B cell (primary cell): ENCODE measurements around the gene RNF4. TPM values are rescaled to one million over a fixed set of nuclear protein-coding genes. Genes with fewer than 3 reads are reported as not detected.
A peak's percentile ranks its signal among the peaks of the same experiment; 100 is the strongest.

Experiments
- ATAC-seq: fragments of 200-7000 bp; cut with Tn5 transposase; one replicate; pipeline ENCODE4 v1.10.0; 2021; ENCODE audit warnings: low read depth, mild to moderate bottlenecking, moderate number of reproducible peaks, moderate library complexity
- CTCF ChIA-PET: fragments of 350-600 bp; sonication (Branson Sonifier 250); formaldehyde crosslinking; loops from one replicate; lab custom pipeline; 2021; ENCODE audit warnings: antibody characterized with exemption, inconsistent platforms; lab: Charles Lee
- POLR2A ChIA-PET: fragments of 350-600 bp; sonication (Branson Sonifier 250); formaldehyde crosslinking; loops from one replicate; lab custom pipeline; 2021; ENCODE audit warnings: antibody characterized with exemption; lab: Charles Lee
- DNase-seq: peaks from one replicate; pipeline ENCODE4 v3.0.0; 2013
- H2AFZ ChIP-seq: 2 replicates; pipeline ENCODE4 v1.6.1; 2012; ENCODE audit warnings: mild to moderate bottlenecking, low read depth, low read length; ENCODE audit not compliant: insufficient read depth, poor library complexity, severe bottlenecking
- H3K27ac ChIP-seq, 2 donors: 1 replicate in 1 of 2; 2 replicates in 1 of 2; pipeline ENCODE4 v1.5.1; 2012 to 2013; ENCODE audit warnings: low read length in 2 of 2, mild to moderate bottlenecking in 2 of 2, moderate library complexity in 1 of 2
- H3K27me3 ChIP-seq, 4 experiments: fragments of 200-600 bp in 1 of 4; sonication (generic) in 1 of 4; replicated peaks in 1 of 4; 1 replicate in 2 of 4; 2 replicates in 2 of 4; pipeline versions ENCODE4 v1.6.1 to v1.7.0; 2013 to 2016; ENCODE audit warnings: low read length in 3 of 4, mild to moderate bottlenecking in 2 of 4, mixed read lengths in 1 of 4, moderate library complexity in 1 of 4; ENCODE audit not compliant: insufficient read depth in 4 of 4, control insufficient read depth in 3 of 4; ENCODE audit errors: control extremely low read depth in 1 of 4
- H3K36me3 ChIP-seq, 2 experiments: replicated peaks in 1 of 2; 1 replicate in 1 of 2; 2 replicates in 1 of 2; pipeline versions ENCODE4 v1.6.1 to v1.7.1; 2013; ENCODE audit warnings: low read length in 1 of 2; ENCODE audit not compliant: insufficient read depth in 2 of 2, control insufficient read depth in 1 of 2; ENCODE audit errors: control extremely low read depth in 1 of 2, extremely low read depth in 1 of 2
- H3K4me1 ChIP-seq, 2 donors: fragments of 200-600 bp in 1 of 2; sonication (generic) in 1 of 2; 1 replicate in 1 of 2; 2 replicates in 1 of 2; pipeline versions ENCODE4 v1.5.1 to v1.6.1; 2013 to 2017; ENCODE audit warnings: low read length in 2 of 2; ENCODE audit not compliant: control insufficient read depth in 2 of 2, insufficient read depth in 2 of 2
- H3K4me2 ChIP-seq: replicated peaks from 2 replicates; pipeline ENCODE3; 2012; ENCODE audit warnings: mild to moderate bottlenecking, low read depth, low read length; ENCODE audit not compliant: poor library complexity, severe bottlenecking
- H3K4me3 ChIP-seq, 5 experiments: fragments of 200-600 bp in 1 of 5; sonication (generic) in 1 of 5; 1 replicate in 3 of 5; 2 replicates in 2 of 5; pipeline versions ENCODE4 v1.5.1 to v1.7.0; 2011 to 2016; ENCODE audit warnings: low read length in 4 of 5, mild to moderate bottlenecking in 4 of 5, low read depth in 2 of 5, control low read depth in 1 of 5, moderate library complexity in 1 of 5; ENCODE audit not compliant: insufficient read depth in 1 of 5; ENCODE audit errors: control extremely low read depth in 1 of 5, extremely low read depth in 1 of 5
- H3K79me2 ChIP-seq: fragments of 200-600 bp; sonication (generic); one replicate; pipeline ENCODE4 v1.6.0; 2016; ENCODE audit warnings: low read length; ENCODE audit not compliant: control insufficient read depth, insufficient read depth
- H3K9ac ChIP-seq: fragments of 200-600 bp; sonication (generic); 2 replicates; pipeline ENCODE4 v1.6.1; 2017; ENCODE audit warnings: mild to moderate bottlenecking, low read length, moderate library complexity
- H3K9me3 ChIP-seq, 3 donors: one replicate each; pipeline versions ENCODE4 v1.6.1 to v1.7.1; 2013; ENCODE audit warnings: low read length in 2 of 3; ENCODE audit not compliant: control insufficient read depth in 2 of 3, insufficient read depth in 1 of 3; ENCODE audit errors: control extremely low read depth in 1 of 3
- H4K20me1 ChIP-seq: 2 replicates; pipeline ENCODE4 v1.6.0; 2012; ENCODE audit warnings: mild to moderate bottlenecking, low read length; ENCODE audit not compliant: insufficient read depth, control insufficient read depth, poor library complexity, severe bottlenecking
- H3K27ac Mint-ChIP-seq: one replicate; pipeline ENCODE4 v1.8.0; 2021; ENCODE audit warnings: mixed read lengths
- H3K27me3 Mint-ChIP-seq: one replicate; pipeline ENCODE4 v1.8.0; 2021; ENCODE audit warnings: mixed read lengths
- H3K4me1 Mint-ChIP-seq: one replicate; pipeline ENCODE4 v1.8.0; 2021; ENCODE audit warnings: mixed read lengths
- H3K4me3 Mint-ChIP-seq: one replicate; pipeline ENCODE4 v1.8.0; 2021; ENCODE audit warnings: mixed read lengths
- H3K9me3 Mint-ChIP-seq: one replicate; pipeline ENCODE4 v1.8.0; 2022; ENCODE audit warnings: mixed read lengths; ENCODE audit not compliant: insufficient read depth
- EZH2 ChIP-seq: IDR thresholded peaks from 2 replicates; pipeline ENCODE4 v1.6.1; 2012; ENCODE audit warnings: borderline replicate concordance, low read depth, mild to moderate bottlenecking, moderate library complexity, low read length; ENCODE audit not compliant: insufficient read depth, poor library complexity, severe bottlenecking
- WGBS: methylation state at CpG from one replicate; pipeline ENCODE4 v1.1.5; 2013; ENCODE audit warnings: missing lambda C conversion rate; ENCODE audit not compliant: insufficient coverage; 5-methylcytosine and 5-hydroxymethylcytosine counted together
- intact Hi-C: fragments of 100-400 bp; cut with micrococcal nuclease; formaldehyde crosslinking; loops from one replicate; pipeline ENCODE4 v1.10.0; 2022
- polyA plus RNA-seq: library from polyadenylated mRNA; depleted of rRNA; stranded (reverse); fragments of >200 nt; gene quantifications from 2 replicates; pipeline ENCODE4 v1.2.3, GENCODE V29; 2012
- total RNA-seq, 2 donors: library from RNA; stranded (reverse); fragments of 120-200 nt in 1 of 2; gene quantifications; 1 replicate in 1 of 2; 2 replicates in 1 of 2; pipeline versions ENCODE4 v1.2.3 to v1.2.4, GENCODE V29; 2013 to 2022
- TF ChIP-seq, protein P1 (sequence below): fragments of 200-600 bp; IDR thresholded peaks from one replicate; pipeline ENCODE4 v1.8.0; 2022; ENCODE audit warnings: antibody characterized with exemption, mild to moderate bottlenecking

RNF4 gene
- total and polyA plus RNA-seq, 2 donors (not counting 1 experiment from before 2014, with no cell fraction given), result 61.8 to 95.2 TPM

DNA sequence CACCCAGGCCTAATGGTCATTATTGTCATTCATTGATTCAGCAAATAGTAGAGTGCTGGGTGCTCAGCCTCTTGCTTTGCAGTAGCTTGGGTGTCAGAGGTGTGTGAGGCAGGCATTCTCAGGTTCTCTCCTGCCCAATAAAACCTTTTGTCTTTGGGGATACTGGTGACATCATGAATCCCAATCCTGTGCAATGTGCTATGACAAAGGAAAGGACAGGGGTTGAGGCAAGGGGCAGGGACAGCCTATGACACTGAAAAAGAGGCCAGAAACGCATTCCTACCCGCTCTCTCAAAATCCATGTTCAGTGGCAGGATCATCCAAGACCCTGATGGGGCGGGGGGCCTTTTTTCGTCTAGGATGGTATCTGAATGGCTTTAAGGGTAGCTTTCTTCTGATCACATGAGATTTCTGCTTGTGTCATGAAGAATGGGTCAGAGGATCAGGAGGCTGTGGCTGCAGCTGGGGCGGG lies 66.0 kb downstream of the RNF4 start:
- Histone ChIP-seq H3K9me3 (no peaks in the 10 kb centered on the region), H3K9ac (peak overlapping the region; percentile 95), H3K27ac (peak overlapping the region; percentile 80 to 88), H3K4me2 (peak overlapping the region; percentile 100), H3K79me2 (peaks cover 26% of the 10 kb centered on the region), H3K4me1 (peaks cover 17 to 24% of the 10 kb centered on the region in 2 donors), H3K36me3 (peaks cover 0 to 3% of the 10 kb centered on the region in 2 experiments), H4K20me1 (peaks cover 21% of the 10 kb centered on the region), H3K27me3 (no peaks in the 10 kb centered on the region), H2AFZ (peak overlapping the region; percentile 94), H3K4me3 (peak overlapping the region in 2 of 5 experiments; percentile 75 to 88)
- no peak for ATAC-seq
- Mint-ChIP-seq H3K9me3 (no peaks in the 10 kb centered on the region), H3K4me1 (peaks cover 17% of the 10 kb centered on the region), H3K27ac (peak overlapping the region; percentile 93), H3K4me3 (peak overlapping the region; percentile 95), H3K27me3 (no peaks in the 10 kb centered on the region)
- DNase-seq, result no peak
- ChIA-PET POLR2A (no interaction called here), CTCF (interaction anchor here (0.7 to 3.4 kb wide), 8 partner anchors 50 to 314 kb away, joined by 3 to 16 read pairs (median 6); partner anchors contain the start of gene RNF4)
- WGBS, result 20% methylated on average over 2 of the region's 5 CpGs
- intact Hi-C loops, result loop anchor here (5.0 kb wide), 2 partner anchors 528 to 813 kb away; partner anchors contain the start of genes NELFA, TACC3 and TMEM129
- TF ChIP-seq, protein P1, sequence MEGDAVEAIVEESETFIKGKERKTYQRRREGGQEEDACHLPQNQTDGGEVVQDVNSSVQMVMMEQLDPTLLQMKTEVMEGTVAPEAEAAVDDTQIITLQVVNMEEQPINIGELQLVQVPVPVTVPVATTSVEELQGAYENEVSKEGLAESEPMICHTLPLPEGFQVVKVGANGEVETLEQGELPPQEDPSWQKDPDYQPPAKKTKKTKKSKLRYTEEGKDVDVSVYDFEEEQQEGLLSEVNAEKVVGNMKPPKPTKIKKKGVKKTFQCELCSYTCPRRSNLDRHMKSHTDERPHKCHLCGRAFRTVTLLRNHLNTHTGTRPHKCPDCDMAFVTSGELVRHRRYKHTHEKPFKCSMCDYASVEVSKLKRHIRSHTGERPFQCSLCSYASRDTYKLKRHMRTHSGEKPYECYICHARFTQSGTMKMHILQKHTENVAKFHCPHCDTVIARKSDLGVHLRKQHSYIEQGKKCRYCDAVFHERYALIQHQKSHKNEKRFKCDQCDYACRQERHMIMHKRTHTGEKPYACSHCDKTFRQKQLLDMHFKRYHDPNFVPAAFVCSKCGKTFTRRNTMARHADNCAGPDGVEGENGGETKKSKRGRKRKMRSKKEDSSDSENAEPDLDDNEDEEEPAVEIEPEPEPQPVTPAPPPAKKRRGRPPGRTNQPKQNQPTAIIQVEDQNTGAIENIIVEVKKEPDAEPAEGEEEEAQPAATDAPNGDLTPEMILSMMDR, result no peak
- no peak for TF ChIP-seq EZH2
